GM10847 (cell line): ENCODE results near the gene PLXNC1.

ENCODE experiments used
- POLR2A ChIP-seq: IDR thresholded peaks from 2 replicates; pipeline ENCODE4 v1.6.1; 2011; ENCODE audit not compliant: insufficient read length; ENCODE audit errors: extremely low read depth

PLXNC1 gene

GRCh38 chr12:94312378-94312777 is 164.0 kb downstream of the PLXNC1 start:
- no peak for TF ChIP-seq POLR2A

GRCh38 chr12:94318181-94318580 is 169.8 kb downstream of the PLXNC1 start:
- no peak for TF ChIP-seq POLR2A

- no peak for TF ChIP-seq POLR2A
Observed at GRCh38 chr12:94320109-94320508, 171.7 kb downstream of the PLXNC1 start.

GRCh38 chr12:94322346-94322745 is 174.0 kb downstream of the PLXNC1 start:
- TF ChIP-seq POLR2A, result no peak

GRCh38 chr12:94326234-94326633 is 177.9 kb downstream of the PLXNC1 start:
- no peak for TF ChIP-seq POLR2A

DNA sequence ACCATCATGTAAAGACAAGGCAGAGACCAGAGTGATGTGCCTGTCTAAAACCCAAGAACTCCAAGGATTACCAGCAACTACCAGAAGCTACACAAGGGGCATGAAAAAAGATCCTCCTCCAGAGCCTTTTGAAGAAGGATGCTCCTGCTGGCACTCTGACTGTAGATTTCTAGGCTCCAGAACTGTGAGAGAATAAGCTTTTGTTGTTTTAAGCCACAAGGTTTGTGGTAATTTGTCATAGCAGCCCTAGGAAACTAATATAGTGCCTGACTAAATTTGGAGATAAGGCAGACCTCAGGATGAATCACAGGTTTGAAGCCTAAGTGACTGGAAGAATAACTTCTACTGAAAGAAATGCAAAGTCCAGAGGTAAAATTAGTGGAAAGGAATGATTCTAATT is 178.3 kb downstream of the PLXNC1 start:
- no peak for TF ChIP-seq POLR2A

- TF ChIP-seq POLR2A, result no peak
Observed at GRCh38 chr12:94327809-94328208, 179.4 kb downstream of the PLXNC1 start.

GRCh38 chr12:94329366-94329765 is 181.0 kb downstream of the PLXNC1 start:
- TF ChIP-seq POLR2A, result no peak

- no peak for TF ChIP-seq POLR2A
Observed at GRCh38 chr12:94333396-94333795, 185.0 kb downstream of the PLXNC1 start.

GRCh38 chr12:94336211-94336925 is 188.0 kb downstream of the PLXNC1 start:
- no peak for TF ChIP-seq POLR2A

- TF ChIP-seq POLR2A, result no peak
Observed at GRCh38 chr12:94338006-94338794, 189.8 kb downstream of the PLXNC1 start.

DNA sequence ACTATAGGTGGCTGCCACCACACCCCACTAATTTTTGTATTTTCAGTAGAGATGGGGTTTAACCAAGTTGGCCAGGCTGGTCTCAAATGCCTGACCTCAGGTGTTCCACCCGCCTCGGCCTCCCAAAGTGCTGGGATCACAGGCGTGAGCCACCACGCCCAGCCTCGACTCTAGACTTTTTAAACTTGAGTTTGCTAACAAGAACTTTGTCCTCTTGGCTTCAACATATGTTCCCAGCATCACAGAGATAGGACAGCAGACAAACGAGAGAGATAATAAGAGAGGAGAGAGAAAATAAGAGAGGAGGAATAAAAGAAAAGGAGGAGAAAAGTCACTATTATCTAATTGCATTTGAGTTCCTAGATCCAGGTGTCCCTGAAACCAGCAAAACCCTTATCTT is 192.2 kb downstream of the PLXNC1 start:
- no peak for TF ChIP-seq POLR2A

GRCh38 chr12:94353130-94353529 is 204.8 kb downstream of the PLXNC1 start:
- no peak for TF ChIP-seq POLR2A
